Mesothelial cell of epicardium (in vitro differentiated cells): ENCODE data around the gene RTP5. TPM values are rescaled to one million over a fixed set of nuclear protein-coding genes. Genes with fewer than 3 reads are reported as not detected.

Experiments used
- DNase-seq, 2 experiments: peaks; one replicate each; pipeline ENCODE4 v3.0.0; 2021; ENCODE audit warnings: low spot score in 2 of 2; ENCODE audit not compliant: unreplicated experiment in 2 of 2
- H3K27ac Mint-ChIP-seq: 2 replicates; pipeline ENCODE4 v1.8.0; 2021; ENCODE audit warnings: mixed read lengths
- H3K27me3 Mint-ChIP-seq: 2 replicates; pipeline ENCODE4 v1.8.0; 2021; ENCODE audit warnings: low read depth, mixed read lengths
- H3K36me3 Mint-ChIP-seq: 2 replicates; pipeline ENCODE4 v1.8.0; 2021; ENCODE audit warnings: mixed read lengths
- H3K4me1 Mint-ChIP-seq: 2 replicates; pipeline ENCODE4 v1.8.0; 2021; ENCODE audit warnings: mixed read lengths
- H3K4me3 Mint-ChIP-seq: 2 replicates; pipeline ENCODE4 v1.8.0; 2021; ENCODE audit warnings: mild to moderate bottlenecking, moderate library complexity, mixed read lengths
- H3K9me3 Mint-ChIP-seq: 2 replicates; pipeline ENCODE4 v1.8.0; 2021; ENCODE audit warnings: mixed read lengths
- total RNA-seq: library from RNA; stranded (reverse); gene quantifications from 3 replicates; pipeline ENCODE4 v1.2.1, GENCODE V29; 2021
- TF ChIP-seq, protein P1 (sequence below): fragments of 200-600 bp; sonication (generic); IDR thresholded peaks from one replicate; pipeline ENCODE4 v1.5.0; 2021; ENCODE audit warnings: antibody characterized with exemption; ENCODE audit not compliant: unreplicated experiment

Gene RTP5
- total RNA-seq, 1 donor from 2014 or later: not detected

GRCh38 chr2:241884951-241885290 is 15.4 kb downstream of the RTP5 start:
- Mint-ChIP-seq H3K36me3 (peaks cover 6% of the 10 kb centered on the region), H3K4me1 (peaks cover 28% of the 10 kb centered on the region), H3K27ac (no peak overlapping the region), H3K27me3 (no peaks in the 10 kb centered on the region), H3K4me3 (no peak overlapping the region), H3K9me3 (peaks cover 14% of the 10 kb centered on the region)
- no peak for DNase-seq
- TF ChIP-seq, protein P1, sequence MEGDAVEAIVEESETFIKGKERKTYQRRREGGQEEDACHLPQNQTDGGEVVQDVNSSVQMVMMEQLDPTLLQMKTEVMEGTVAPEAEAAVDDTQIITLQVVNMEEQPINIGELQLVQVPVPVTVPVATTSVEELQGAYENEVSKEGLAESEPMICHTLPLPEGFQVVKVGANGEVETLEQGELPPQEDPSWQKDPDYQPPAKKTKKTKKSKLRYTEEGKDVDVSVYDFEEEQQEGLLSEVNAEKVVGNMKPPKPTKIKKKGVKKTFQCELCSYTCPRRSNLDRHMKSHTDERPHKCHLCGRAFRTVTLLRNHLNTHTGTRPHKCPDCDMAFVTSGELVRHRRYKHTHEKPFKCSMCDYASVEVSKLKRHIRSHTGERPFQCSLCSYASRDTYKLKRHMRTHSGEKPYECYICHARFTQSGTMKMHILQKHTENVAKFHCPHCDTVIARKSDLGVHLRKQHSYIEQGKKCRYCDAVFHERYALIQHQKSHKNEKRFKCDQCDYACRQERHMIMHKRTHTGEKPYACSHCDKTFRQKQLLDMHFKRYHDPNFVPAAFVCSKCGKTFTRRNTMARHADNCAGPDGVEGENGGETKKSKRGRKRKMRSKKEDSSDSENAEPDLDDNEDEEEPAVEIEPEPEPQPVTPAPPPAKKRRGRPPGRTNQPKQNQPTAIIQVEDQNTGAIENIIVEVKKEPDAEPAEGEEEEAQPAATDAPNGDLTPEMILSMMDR: no peak

DNA sequence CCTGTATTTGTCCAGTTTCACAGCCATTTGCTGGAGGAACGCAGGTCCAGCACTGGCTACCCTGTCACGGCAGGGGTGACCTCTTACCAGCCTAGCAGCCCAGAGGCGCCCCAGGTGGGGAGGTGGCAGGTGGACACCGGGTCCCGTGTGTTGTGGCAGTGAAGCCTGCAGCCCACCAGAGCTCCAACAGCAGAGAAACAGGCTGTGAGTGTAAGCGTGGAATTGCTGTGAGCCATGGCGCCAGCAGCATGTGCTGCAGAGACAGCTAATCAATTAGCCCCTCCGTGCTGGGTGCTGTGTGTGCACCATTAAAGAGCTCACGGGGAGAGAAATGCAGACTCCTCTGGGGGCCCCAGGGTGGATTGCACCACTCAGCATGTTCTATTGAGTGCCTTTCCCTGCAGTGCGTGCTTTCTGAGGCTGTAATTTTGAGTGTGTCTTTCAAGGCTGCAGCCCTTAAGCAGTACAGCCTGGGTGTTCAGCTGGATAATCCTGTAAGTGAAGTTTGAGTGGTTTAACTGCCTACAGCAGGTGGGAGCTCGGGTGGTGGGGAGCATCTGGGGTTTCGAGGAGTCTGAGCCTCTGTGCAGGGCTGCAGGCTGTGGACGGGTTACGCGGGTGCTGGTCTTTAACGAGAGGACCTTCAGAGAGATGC is 15.9 kb downstream of the RTP5 start:
- no peak for DNase-seq
- TF ChIP-seq, protein P1: no peak
- H3K36me3 Mint-ChIP-seq: peaks cover 6% of the 10 kb centered on the region
- H3K27ac Mint-ChIP-seq: no peak overlapping the region
- H3K4me3 Mint-ChIP-seq: no peak overlapping the region
- H3K27me3 Mint-ChIP-seq: no peaks in the 10 kb centered on the region
- H3K4me1 Mint-ChIP-seq: peaks cover 28% of the 10 kb centered on the region
- peaks cover 14% of the 10 kb centered on the region for H3K9me3 Mint-ChIP-seq

GRCh38 chr2:241885946-241886643 is 16.6 kb downstream of the RTP5 start:
- no peak overlapping the region for H3K4me3 Mint-ChIP-seq
- DNase-seq: no peak
- no peak overlapping the region for H3K27ac Mint-ChIP-seq
- TF ChIP-seq, protein P1: no peak
- H3K4me1 Mint-ChIP-seq: peaks cover 26% of the 10 kb centered on the region
- H3K36me3 Mint-ChIP-seq: peaks cover 6% of the 10 kb centered on the region
- peaks cover 14% of the 10 kb centered on the region for H3K9me3 Mint-ChIP-seq
- H3K27me3 Mint-ChIP-seq: no peaks in the 10 kb centered on the region

GRCh38 chr2:241886840-241887447 is 17.4 kb downstream of the RTP5 start:
- H3K4me3 Mint-ChIP-seq: no peak overlapping the region
- TF ChIP-seq, protein P1: no peak
- H3K27ac Mint-ChIP-seq: no peak overlapping the region
- peaks cover 14% of the 10 kb centered on the region for H3K9me3 Mint-ChIP-seq
- peaks cover 25% of the 10 kb centered on the region for H3K4me1 Mint-ChIP-seq
- no peaks in the 10 kb centered on the region for H3K27me3 Mint-ChIP-seq
- no peak for DNase-seq
- peaks cover 6% of the 10 kb centered on the region for H3K36me3 Mint-ChIP-seq

- peaks cover 6% of the 10 kb centered on the region for H3K36me3 Mint-ChIP-seq
- DNase-seq: no peak
- no peak overlapping the region for H3K4me3 Mint-ChIP-seq
- TF ChIP-seq, protein P1: no peak
- H3K27me3 Mint-ChIP-seq: no peaks in the 10 kb centered on the region
- H3K27ac Mint-ChIP-seq: no peak overlapping the region
- peaks cover 22% of the 10 kb centered on the region for H3K4me1 Mint-ChIP-seq
- H3K9me3 Mint-ChIP-seq: peaks cover 14% of the 10 kb centered on the region
Observed at GRCh38 chr2:241887806-241888522, 18.4 kb downstream of the RTP5 start.
